Panc1 (cell line): ENCODE results near the gene GDPD1. TPM values are rescaled to one million over a fixed set of nuclear protein-coding genes. Genes with fewer than 3 reads are reported as not detected.

Source experiments
- ATAC-seq: fragments of 200-7000 bp; cut with Tn5 transposase; 2 replicates; pipeline ENCODE4 v1.9.1; 2020; ENCODE audit warnings: mild to moderate bottlenecking, moderate library complexity
- BruUV-seq: library from RNA; stranded (reverse); fragments of 400-500 nt; replicated peaks from 2 replicates; lab custom pipeline; 2021; lab: Mats Ljungman, UMichigan
- CTCF ChIA-PET: fragments of 300-600 bp; sonication (Branson Sonifier 250); formaldehyde crosslinking; loops from one replicate; lab custom pipeline; 2022; ENCODE audit warnings: antibody characterized with exemption; lab: Charles Lee
- POLR2A ChIA-PET: fragments of 300-600 bp; sonication (Branson Sonifier 250); formaldehyde crosslinking; loops from one replicate; lab custom pipeline; 2022; ENCODE audit warnings: antibody characterized with exemption; lab: Charles Lee
- DNase-seq: peaks from one replicate; pipeline ENCODE4 v3.0.0-alpha.2; 2010; ENCODE audit warnings: low read depth, low spot score
- H3K27ac ChIP-seq: 2 replicates; pipeline ENCODE4 v1.5.1; 2011; ENCODE audit warnings: mild to moderate bottlenecking, low read length, inconsistent platforms
- H3K27me3 ChIP-seq: fragments of 200-500 bp; sonication (Bioruptor generic); 2 replicates; pipeline ENCODE4 v1.6.0; 2014; ENCODE audit warnings: low read length, inconsistent platforms; ENCODE audit not compliant: control insufficient read depth, insufficient read depth
- H3K36me3 ChIP-seq: fragments of 200-500 bp; sonication (Bioruptor generic); 2 replicates; pipeline ENCODE4 v1.5.1; 2014; ENCODE audit warnings: inconsistent platforms, mild to moderate bottlenecking, low read length, moderate library complexity; ENCODE audit not compliant: control insufficient read depth, insufficient read depth
- H3K4me1 ChIP-seq: 2 replicates; pipeline ENCODE4 v1.5.1; 2011; ENCODE audit warnings: inconsistent platforms, mild to moderate bottlenecking, low read length, moderate library complexity; ENCODE audit not compliant: control insufficient read depth, insufficient read depth
- H3K4me3 ChIP-seq, 2 experiments: 2 replicates each; pipeline ENCODE4 v1.5.1; 2011 to 2012; ENCODE audit warnings: low read depth in 2 of 2, low read length in 2 of 2, mild to moderate bottlenecking in 2 of 2, inconsistent platforms in 1 of 2, moderate library complexity in 1 of 2
- H3K9me3 ChIP-seq: fragments of 200-500 bp; sonication (Bioruptor generic); 2 replicates; pipeline ENCODE4 v1.5.1; 2014; ENCODE audit warnings: low read depth, mild to moderate bottlenecking, inconsistent platforms, low read length, moderate library complexity; ENCODE audit not compliant: control insufficient read depth, insufficient read depth
- CTCF ChIP-seq: fragments of 450-650 bp; IDR thresholded peaks from 2 replicates; pipeline ENCODE4 v1.5.1; 2017; ENCODE audit warnings: mild to moderate bottlenecking
- POLR2AphosphoS5 ChIP-seq: IDR thresholded peaks from 2 replicates; pipeline ENCODE4 v1.6.1; 2012; ENCODE audit warnings: mild to moderate bottlenecking, low read depth, low read length, moderate library complexity
- REST ChIP-seq, 2 experiments: IDR thresholded peaks; 2 replicates each; pipeline ENCODE4 v1.6.1; 2011 to 2012; ENCODE audit warnings: low read depth in 2 of 2, control low read depth in 1 of 2, low read length in 1 of 2, mild to moderate bottlenecking in 1 of 2, moderate library complexity in 1 of 2; ENCODE audit not compliant: insufficient read depth in 1 of 2
- SIN3A ChIP-seq: IDR thresholded peaks from 2 replicates; pipeline ENCODE4 v1.6.1; 2012; ENCODE audit warnings: low read depth, mild to moderate bottlenecking, low read length, moderate library complexity, borderline replicate concordance; ENCODE audit not compliant: insufficient read depth
- TCF7L2 ChIP-seq: IDR thresholded peaks from 2 replicates; pipeline ENCODE4 v1.6.1; 2011; ENCODE audit warnings: mild to moderate bottlenecking, low read depth, low read length, inconsistent platforms
- in situ Hi-C: cut with HindIII; loops from 2 replicates; pipeline ENCODE4 v1.10.0; 2016; ENCODE audit warnings: low sequenced_read_pairs, low pct_unique_long_range_greater_than_20kb
- intact Hi-C: fragments of 100-400 bp; cut with micrococcal nuclease; formaldehyde crosslinking; loops from one replicate; pipeline ENCODE4 v1.10.0; 2022; ENCODE audit not compliant: unreplicated experiment
- total RNA-seq: library from RNA; stranded (reverse); gene quantifications from one replicate; pipeline ENCODE4 v1.2.1, GENCODE V29; 2021; ENCODE audit not compliant: unreplicated experiment

GDPD1 gene
- total RNA-seq, 1 experiment from 2014 or later = 0.26 TPM

- CTCF ChIA-PET = no interaction called here
- intact Hi-C loops = no loop called here
- Histone ChIP-seq H3K9me3 (no peaks in the 10 kb centered on the region), H3K36me3 (no peaks in the 10 kb centered on the region), H3K27ac (no peak overlapping the region), H3K4me1 (no peaks in the 10 kb centered on the region), H3K27me3 (no peaks in the 10 kb centered on the region), H3K4me3 (no peak overlapping the region)
- BruUV-seq = no TSS peak
- POLR2A ChIA-PET = no interaction called here
- no peak for DNase-seq
- ATAC-seq = no peak
- TF ChIP-seq POLR2AphosphoS5 (no peak), REST (IDR thresholded peaks at IDR 0.05; ENCODE audit: insufficient read depth in 1 of 2, low read depth in 2 of 2, low read length in 1 of 2) (no peak), SIN3A (no peak), TCF7L2 (no peak), CTCF (no peak)
- in situ Hi-C loops = loop anchor here (25.0 kb wide), 1 partner anchor 207 kb away; no protein-coding TSS in a partner anchor
Measured at GRCh38 chr17:59230764-59231163, 10.5 kb downstream of the GDPD1 start.

GRCh38 chr17:59234631-59235030 is 14.3 kb downstream of the GDPD1 start:
- TF ChIP-seq TCF7L2 (no peak), SIN3A (no peak), POLR2AphosphoS5 (no peak), CTCF (no peak), REST (IDR thresholded peaks at IDR 0.05; ENCODE audit: insufficient read depth in 1 of 2, low read depth in 2 of 2, low read length in 1 of 2) (no peak)
- ChIA-PET POLR2A (no interaction called here), CTCF (no interaction called here)
- Histone ChIP-seq H3K4me3 (no peak overlapping the region), H3K36me3 (no peaks in the 10 kb centered on the region), H3K27me3 (no peaks in the 10 kb centered on the region), H3K9me3 (no peaks in the 10 kb centered on the region), H3K4me1 (no peaks in the 10 kb centered on the region), H3K27ac (no peak overlapping the region)
- intact Hi-C loops (no loop called here), in situ Hi-C loops (loop anchor here (25.0 kb wide), 1 partner anchor 203 kb away; no protein-coding TSS in a partner anchor)
- BruUV-seq = no TSS peak
- DNase-seq = no peak
- ATAC-seq = no peak
